Panc1 (cell line): ENCODE measurements around the gene TOR1AIP2.

Experiments used
- CTCF ChIP-seq: fragments of 450-650 bp; IDR thresholded peaks from 2 replicates; pipeline ENCODE4 v1.5.1; 2017; ENCODE audit warnings: mild to moderate bottlenecking
- POLR2AphosphoS5 ChIP-seq: IDR thresholded peaks from 2 replicates; pipeline ENCODE4 v1.6.1; 2012; ENCODE audit warnings: mild to moderate bottlenecking, low read depth, low read length, moderate library complexity
- REST ChIP-seq, 2 experiments: IDR thresholded peaks; 2 replicates each; pipeline ENCODE4 v1.6.1; 2011 to 2012; ENCODE audit warnings: low read depth in 2 of 2, control low read depth in 1 of 2, low read length in 1 of 2, mild to moderate bottlenecking in 1 of 2, moderate library complexity in 1 of 2; ENCODE audit not compliant: insufficient read depth in 1 of 2
- SIN3A ChIP-seq: IDR thresholded peaks from 2 replicates; pipeline ENCODE4 v1.6.1; 2012; ENCODE audit warnings: low read depth, mild to moderate bottlenecking, low read length, moderate library complexity, borderline replicate concordance; ENCODE audit not compliant: insufficient read depth
- TCF7L2 ChIP-seq: IDR thresholded peaks from 2 replicates; pipeline ENCODE4 v1.6.1; 2011; ENCODE audit warnings: mild to moderate bottlenecking, low read depth, low read length, inconsistent platforms

DNA sequence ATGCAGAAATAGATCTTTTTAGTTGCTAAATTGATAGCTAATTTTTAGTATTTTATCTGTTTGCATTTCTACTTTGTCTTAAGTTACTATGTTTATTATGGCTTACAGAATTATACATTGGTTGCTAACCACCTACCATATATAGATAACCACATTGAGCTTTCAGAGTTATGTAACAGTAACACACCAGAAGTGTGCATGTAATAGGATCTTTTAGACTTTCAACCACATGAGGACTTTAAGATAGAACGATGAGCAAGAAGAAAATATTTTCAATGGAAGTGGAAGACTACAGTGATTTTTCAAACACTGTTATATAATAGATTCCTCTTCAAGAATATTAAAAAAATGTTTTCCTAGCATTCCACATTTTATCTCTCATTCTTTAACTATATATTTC, 33.3 kb upstream of the TOR1AIP2 start:
- TF ChIP-seq CTCF: no peak
- no peak for TF ChIP-seq POLR2AphosphoS5
- TF ChIP-seq REST (IDR thresholded peaks at IDR 0.05; ENCODE audit: insufficient read depth in 1 of 2, low read depth in 2 of 2, low read length in 1 of 2): no peak
- TF ChIP-seq SIN3A: no peak
- no peak for TF ChIP-seq TCF7L2
